Psoas muscle (tissue), 8 donors: ENCODE data around the gene NEAT1. TPM values are rescaled to one million over a fixed set of nuclear protein-coding genes. Genes with fewer than 3 reads are reported as not detected.
"Not testable (repeated sequence)": the region's sequence is repeated elsewhere in the genome, so short reads cannot be mapped to it uniquely, and the experiment has no call there.

Experiments
- ATAC-seq, 4 donors: fragments of 200-7000 bp; cut with Tn5 transposase; one replicate each; pipeline ENCODE4 v1.9.1; 2020; ENCODE audit warnings: moderate library complexity in 3 of 4, mild to moderate bottlenecking in 2 of 4
- DNase-seq, 2 donors: peaks; one replicate each; pipeline ENCODE4 v3.0.0-alpha.2; 2020
- H3K27ac ChIP-seq: fragments of 200-600 bp; one replicate; pipeline ENCODE4 v1.8.0; 2022
- H3K27me3 ChIP-seq, 3 donors: fragments of 200-600 bp in 1 of 3; one replicate each; pipeline versions ENCODE4 v1.6.1 to v1.8.0; 2013 to 2022; ENCODE audit warnings: low read length in 2 of 3, mild to moderate bottlenecking in 2 of 3, moderate library complexity in 1 of 3; ENCODE audit not compliant: insufficient read depth in 3 of 3
- H3K36me3 ChIP-seq, 2 donors: fragments of 200-600 bp in 1 of 2; one replicate each; pipeline versions ENCODE4 v1.6.1 to v1.8.0; 2013 to 2022; ENCODE audit warnings: low read depth in 1 of 2, mild to moderate bottlenecking in 1 of 2, moderate library complexity in 1 of 2; ENCODE audit not compliant: insufficient read depth in 1 of 2
- H3K4me1 ChIP-seq: fragments of 200-600 bp; one replicate; pipeline ENCODE4 v1.8.0; 2022
- H3K4me3 ChIP-seq: fragments of 200-600 bp; one replicate; pipeline ENCODE4 v1.8.0; 2022; ENCODE audit warnings: mild to moderate bottlenecking
- H3K9me3 ChIP-seq: fragments of 200-600 bp; one replicate; pipeline ENCODE4 v1.8.0; 2022
- WGBS, 3 donors: extraction: QIAGEN DNeasy Blood & Tissue Kit; methylation state at CpG; one replicate each; pipeline versions ENCODE4 v1.1.6 to v1.1.7; 2013; 5-methylcytosine and 5-hydroxymethylcytosine counted together
- intact Hi-C, 2 donors: fragments of 100-400 bp; cut with DNase I; formaldehyde crosslinking; loops; one replicate each; pipeline versions ENCODE4 v1.11.0 to v1.14.2; 2022
- polyA plus RNA-seq, 3 donors: library from polyadenylated mRNA; stranded (reverse); fragments of 200-250 nt; gene quantifications; one replicate each; pipeline ENCODE4 v1.2.3, GENCODE V29; 2013
- total RNA-seq, 4 donors: library from RNA; stranded (reverse); fragmentation: NEBNext Ultra II Directional in 2 of 4; extraction: Animal tissue kit (Norgen Biotek cat#: 25700) in 2 of 4; gene quantifications; one replicate each; pipeline versions ENCODE4 v1.2.1 to v1.2.4, GENCODE V29; 2021 to 2023
- TF ChIP-seq, protein P1 (sequence below): fragments of 200-600 bp; IDR thresholded peaks from one replicate; pipeline ENCODE4 v1.8.0; 2022; ENCODE audit warnings: antibody characterized with exemption
- donor health status: healthy with polysubstance abuse.
- donor health status: DM: no; HTN: no; CAD: no; lungs with moderate emphysema.
- donor health status: Bipolar disorder and iron deficiency.
- donor health status: healthy.
- donor health status: DM: yes; HTN: yes; CAD: no.
- donor health status: DM: no; HTN: no; CAD: no.
- donor health status: DM: no; HTN: no; CAD: no.
- donor health status: DM: yes; HTN: yes; CAD: no.

Gene NEAT1
- total and polyA plus RNA-seq, 7 donors: 474 to 1,759 (median 716) TPM

- Histone ChIP-seq H3K36me3 (no peaks in the 10 kb centered on the region), H3K4me3 (no peak overlapping the region), H3K9me3 (no peaks in the 10 kb centered on the region), H3K27ac (no peak overlapping the region), H3K27me3 (no peaks in the 10 kb centered on the region), H3K4me1 (peaks cover 15% of the 10 kb centered on the region)
- intact Hi-C loops: no loop called here
- DNase-seq (no peak), ATAC-seq (no peak)
- 87 to 92% (median 89%) methylated on average over 7 of the region's 7 CpGs for WGBS, 3 donors
- TF ChIP-seq, protein P1, sequence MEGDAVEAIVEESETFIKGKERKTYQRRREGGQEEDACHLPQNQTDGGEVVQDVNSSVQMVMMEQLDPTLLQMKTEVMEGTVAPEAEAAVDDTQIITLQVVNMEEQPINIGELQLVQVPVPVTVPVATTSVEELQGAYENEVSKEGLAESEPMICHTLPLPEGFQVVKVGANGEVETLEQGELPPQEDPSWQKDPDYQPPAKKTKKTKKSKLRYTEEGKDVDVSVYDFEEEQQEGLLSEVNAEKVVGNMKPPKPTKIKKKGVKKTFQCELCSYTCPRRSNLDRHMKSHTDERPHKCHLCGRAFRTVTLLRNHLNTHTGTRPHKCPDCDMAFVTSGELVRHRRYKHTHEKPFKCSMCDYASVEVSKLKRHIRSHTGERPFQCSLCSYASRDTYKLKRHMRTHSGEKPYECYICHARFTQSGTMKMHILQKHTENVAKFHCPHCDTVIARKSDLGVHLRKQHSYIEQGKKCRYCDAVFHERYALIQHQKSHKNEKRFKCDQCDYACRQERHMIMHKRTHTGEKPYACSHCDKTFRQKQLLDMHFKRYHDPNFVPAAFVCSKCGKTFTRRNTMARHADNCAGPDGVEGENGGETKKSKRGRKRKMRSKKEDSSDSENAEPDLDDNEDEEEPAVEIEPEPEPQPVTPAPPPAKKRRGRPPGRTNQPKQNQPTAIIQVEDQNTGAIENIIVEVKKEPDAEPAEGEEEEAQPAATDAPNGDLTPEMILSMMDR: no peak
Observed at GRCh38 chr11:65459552-65459951, 37.0 kb downstream of the NEAT1 start.

GRCh38 chr11:65465471-65465870 lies 42.9 kb downstream of the NEAT1 start:
- H3K4me1 ChIP-seq, intact Hi-C loops, DNase-seq, H3K36me3 ChIP-seq, H3K4me3 ChIP-seq, H3K27me3 ChIP-seq, ATAC-seq, H3K9me3 ChIP-seq: not testable (repeated sequence)
- peak overlapping the region; percentile 1 for H3K27ac ChIP-seq
- 92 to 96% (median 93%) methylated on average over 18 of the region's 18 CpGs for WGBS, 3 donors

- H3K4me1 ChIP-seq: peaks cover 24% of the 10 kb centered on the region
- 94 to 99% (median 97%) methylated on average over 6 of the region's 6 CpGs for WGBS, 3 donors
- H3K36me3 ChIP-seq, H3K27me3 ChIP-seq, H3K4me3 ChIP-seq, intact Hi-C loops, DNase-seq, H3K27ac ChIP-seq, H3K9me3 ChIP-seq, ATAC-seq: not testable (repeated sequence)
Observed at GRCh38 chr11:65467306-65467705, 44.7 kb downstream of the NEAT1 start.

DNA sequence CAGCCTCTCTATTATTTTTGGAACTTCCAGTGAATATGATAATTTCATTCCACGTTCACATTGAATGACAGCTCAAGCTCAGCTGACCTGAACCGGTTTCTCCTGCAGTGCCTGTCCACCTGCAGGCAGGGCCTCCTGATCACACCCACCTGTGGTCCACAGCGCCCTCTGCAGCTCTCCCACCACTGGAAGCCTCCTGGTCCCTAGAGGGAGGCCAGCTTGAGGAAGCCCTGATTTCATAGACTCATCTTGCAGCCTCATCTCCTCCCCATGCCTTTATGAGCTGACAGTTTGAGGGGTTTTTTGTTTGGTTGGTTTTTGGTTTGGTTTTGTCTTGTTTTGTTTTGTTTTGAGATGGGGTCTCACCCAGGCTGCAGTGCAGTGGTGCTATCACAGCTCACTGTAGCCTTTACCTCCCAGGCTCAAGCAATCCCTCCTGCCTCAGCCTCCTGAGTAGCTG lies 46.3 kb downstream of the NEAT1 start:
- no peaks in the 10 kb centered on the region for H3K27me3 ChIP-seq
- no peaks in the 10 kb centered on the region for H3K36me3 ChIP-seq
- WGBS, 3 donors: 30 to 41% (median 32%) methylated on average over 3 of the region's 3 CpGs
- no peak overlapping the region for H3K4me3 ChIP-seq
- DNase-seq (peak in 1 of 2 donors; percentile 58), ATAC-seq (no peak)
- H3K9me3 ChIP-seq: no peaks in the 10 kb centered on the region
- peak overlapping the region; percentile 99 for H3K27ac ChIP-seq
- intact Hi-C loops: no loop called here
- TF ChIP-seq, protein P1: peak; percentile 50
- peaks cover 39% of the 10 kb centered on the region for H3K4me1 ChIP-seq

GRCh38 chr11:65470433-65471049 lies 47.9 kb downstream of the NEAT1 start:
- TF ChIP-seq, protein P1: no peak
- intact Hi-C loops: loop anchor here (2.0 to 5.0 kb wide), 3 partner anchors 40 to 54 kb away; no protein-coding TSS in a partner anchor

More at GRCh38 chr11:65470433-65471049, 47.9 kb downstream of the NEAT1 start:
- Histone ChIP-seq H3K4me3 (peak overlapping the region; percentile 61), H3K9me3 (no peaks in the 10 kb centered on the region), H3K36me3 (no peaks in the 10 kb centered on the region), H3K4me1 (peaks cover 51% of the 10 kb centered on the region), H3K27ac (peak overlapping the region; percentile 99), H3K27me3 (no peaks in the 10 kb centered on the region)
- DNase-seq (peak in 1 of 2 donors; percentile 25), ATAC-seq (peak; percentile 7 to 31 (median 22))
- WGBS, 3 donors: 35 to 58% (median 37%) methylated on average over 8 of the region's 8 CpGs
